Neutrophil (primary cell): ENCODE results near the gene TJP1.

Source experiments
- H3K27ac ChIP-seq: fragments of 200-600 bp; sonication (generic); 2 replicates; pipeline ENCODE4 v1.5.1; 2016; ENCODE audit warnings: mild to moderate bottlenecking, moderate library complexity
- H3K27me3 ChIP-seq: fragments of 200-600 bp; sonication (generic); 2 replicates; pipeline ENCODE4 v1.6.0; 2016; ENCODE audit warnings: mild to moderate bottlenecking
- H3K36me3 ChIP-seq: fragments of 200-600 bp; sonication (generic); 2 replicates; pipeline ENCODE4 v1.5.1; 2017
- H3K4me1 ChIP-seq, 2 experiments: fragments of 200-600 bp in 1 of 2; sonication (generic) in 1 of 2; 1 replicate in 1 of 2; 2 replicates in 1 of 2; pipeline versions ENCODE4 v1.5.1 to v1.6.1; 2013 to 2016; ENCODE audit warnings: low read depth in 1 of 2, low read length in 1 of 2, mild to moderate bottlenecking in 1 of 2, moderate library complexity in 1 of 2; ENCODE audit not compliant: control insufficient read depth in 1 of 2, insufficient read depth in 1 of 2
- H3K4me3 ChIP-seq, 2 experiments: fragments of 200-600 bp in 1 of 2; sonication (generic) in 1 of 2; 1 replicate in 1 of 2; 2 replicates in 1 of 2; pipeline ENCODE4 v1.5.1; 2013 to 2016; ENCODE audit warnings: low read depth in 1 of 2, low read length in 1 of 2, mild to moderate bottlenecking in 1 of 2, moderate library complexity in 1 of 2
- H3K9me3 ChIP-seq: fragments of 200-600 bp; sonication (generic); 2 replicates; pipeline ENCODE4 v1.5.1; 2016
- CTCF ChIP-seq: fragments of 200-600 bp; sonication (generic); IDR thresholded peaks from 2 replicates; pipeline ENCODE4 v1.5.1; 2016; ENCODE audit warnings: antibody characterized with exemption

Gene TJP1

GRCh38 chr15:29815000-29815710 is 7.1 kb downstream of the TJP1 start:
- Histone ChIP-seq H3K27ac (no peak overlapping the region), H3K36me3 (no peaks in the 10 kb centered on the region), H3K9me3 (no peaks in the 10 kb centered on the region), H3K27me3 (peaks cover 81% of the 10 kb centered on the region), H3K4me1 (no peaks in the 10 kb centered on the region), H3K4me3 (no peak overlapping the region)
- TF ChIP-seq CTCF: no peak

GRCh38 chr15:29813009-29813408 is 9.3 kb downstream of the TJP1 start:
- no peak for TF ChIP-seq CTCF

GRCh38 chr15:29812384-29812694 is 9.9 kb downstream of the TJP1 start:
- H3K9me3 ChIP-seq: no peaks in the 10 kb centered on the region
- no peak overlapping the region for H3K4me3 ChIP-seq
- H3K36me3 ChIP-seq: no peaks in the 10 kb centered on the region
- H3K27me3 ChIP-seq: peaks cover 68% of the 10 kb centered on the region
- no peaks in the 10 kb centered on the region for H3K4me1 ChIP-seq
- TF ChIP-seq CTCF: no peak
- H3K27ac ChIP-seq: no peak overlapping the region

More at GRCh38 chr15:29813009-29813408, 9.3 kb downstream of the TJP1 start:
- no peak overlapping the region for H3K4me3 ChIP-seq
- H3K27ac ChIP-seq: no peak overlapping the region
- no peaks in the 10 kb centered on the region for H3K4me1 ChIP-seq
- no peaks in the 10 kb centered on the region for H3K36me3 ChIP-seq
- H3K27me3 ChIP-seq: peaks cover 72% of the 10 kb centered on the region
- no peaks in the 10 kb centered on the region for H3K9me3 ChIP-seq

GRCh38 chr15:29811691-29812383 is 10.4 kb downstream of the TJP1 start:
- no peaks in the 10 kb centered on the region for H3K9me3 ChIP-seq
- H3K27ac ChIP-seq: no peak overlapping the region
- peaks cover 68% of the 10 kb centered on the region for H3K27me3 ChIP-seq
- no peak overlapping the region for H3K4me3 ChIP-seq
- H3K36me3 ChIP-seq: no peaks in the 10 kb centered on the region
- no peaks in the 10 kb centered on the region for H3K4me1 ChIP-seq
- TF ChIP-seq CTCF: no peak

GRCh38 chr15:29805708-29806104 is 16.6 kb downstream of the TJP1 start:
- H3K9me3 ChIP-seq: no peaks in the 10 kb centered on the region
- H3K4me1 ChIP-seq: no peaks in the 10 kb centered on the region
- no peak overlapping the region for H3K27ac ChIP-seq
- no peak overlapping the region for H3K4me3 ChIP-seq
- peaks cover 24% of the 10 kb centered on the region for H3K27me3 ChIP-seq
- H3K36me3 ChIP-seq: no peaks in the 10 kb centered on the region
- no peak for TF ChIP-seq CTCF
